Naive thymus-derived CD4-positive, alpha-beta T cell (primary cell): ENCODE measurements around the gene MED4. TPM values are rescaled to one million over a fixed set of nuclear protein-coding genes. Genes with fewer than 3 reads are reported as not detected.
"Not testable (repeated sequence)": the region's sequence is repeated elsewhere in the genome, so short reads cannot be mapped to it uniquely, and the experiment has no call there.

Source experiments
- ATAC-seq: fragments of 150-1000 bp; cut with Tn5 transposase; 2 replicates; pipeline ENCODE4 v1.10.0; 2021; ENCODE audit warnings: mild to moderate bottlenecking, moderate library complexity
- CTCF ChIA-PET: fragments of 350-600 bp; sonication (Branson Sonifier 250); formaldehyde crosslinking; loops from one replicate; lab custom pipeline; 2021; ENCODE audit warnings: antibody characterized with exemption; lab: Charles Lee
- POLR2A ChIA-PET: fragments of 350-600 bp; sonication (Branson Sonifier 250); formaldehyde crosslinking; loops from one replicate; lab custom pipeline; 2021; ENCODE audit warnings: antibody characterized with exemption, inconsistent platforms; lab: Charles Lee
- DNase-seq, 9 donors: peaks; one replicate each; pipeline versions ENCODE4 v3.0.0 to v3.0.0-alpha.2; 2020 to 2022; ENCODE audit warnings: mixed read lengths in 1 of 9
- H3K27ac ChIP-seq: one replicate; pipeline ENCODE4 v1.7.0; 2013; ENCODE audit warnings: mild to moderate bottlenecking, low read depth, low read length, moderate library complexity
- H3K27me3 ChIP-seq, 2 donors: one replicate each; pipeline ENCODE4 v1.7.0; 2013; ENCODE audit warnings: low read length in 2 of 2, mild to moderate bottlenecking in 2 of 2, moderate library complexity in 2 of 2; ENCODE audit not compliant: control insufficient read depth in 2 of 2, insufficient read depth in 2 of 2
- H3K36me3 ChIP-seq, 3 experiments: 1 replicate in 2 of 3; 2 replicates in 1 of 3; pipeline ENCODE4 v1.7.0; 2013; ENCODE audit warnings: low read length in 3 of 3, mild to moderate bottlenecking in 3 of 3, moderate library complexity in 1 of 3; ENCODE audit not compliant: insufficient read depth in 3 of 3, control insufficient read depth in 2 of 3
- H3K4me1 ChIP-seq, 2 donors: one replicate each; pipeline ENCODE4 v1.7.0; 2013; ENCODE audit warnings: low read length in 2 of 2, mild to moderate bottlenecking in 2 of 2, moderate library complexity in 1 of 2; ENCODE audit not compliant: control insufficient read depth in 2 of 2, insufficient read depth in 2 of 2
- H3K4me3 ChIP-seq: 2 replicates; pipeline ENCODE4 v1.7.0; 2013; ENCODE audit warnings: mild to moderate bottlenecking, low read length
- H3K9me3 ChIP-seq, 3 experiments: 1 replicate in 2 of 3; 2 replicates in 1 of 3; pipeline ENCODE4 v1.7.0; 2013; ENCODE audit warnings: low read length in 3 of 3; ENCODE audit not compliant: control insufficient read depth in 2 of 3
- H3K27ac Mint-ChIP-seq, 9 donors: one replicate each; pipeline ENCODE4 v1.8.0; 2020 to 2022; ENCODE audit warnings: mixed read lengths in 9 of 9, mild to moderate bottlenecking in 8 of 9, moderate library complexity in 5 of 9, inconsistent platforms in 2 of 9
- H3K27me3 Mint-ChIP-seq, 5 donors: one replicate each; pipeline ENCODE4 v1.8.0; 2021 to 2022; ENCODE audit warnings: mixed read lengths in 5 of 5, mild to moderate bottlenecking in 1 of 5
- H3K36me3 Mint-ChIP-seq, 5 donors: one replicate each; pipeline ENCODE4 v1.8.0; 2020 to 2022; ENCODE audit warnings: mixed read lengths in 5 of 5, mild to moderate bottlenecking in 3 of 5, inconsistent platforms in 1 of 5
- H3K4me1 Mint-ChIP-seq, 7 donors: one replicate each; pipeline ENCODE4 v1.8.0; 2020 to 2022; ENCODE audit warnings: mixed read lengths in 7 of 7, mild to moderate bottlenecking in 3 of 7, inconsistent platforms in 1 of 7
- H3K4me3 Mint-ChIP-seq, 10 donors: one replicate each; pipeline ENCODE4 v1.8.0; 2020 to 2022; ENCODE audit warnings: mild to moderate bottlenecking in 10 of 10, mixed read lengths in 10 of 10, moderate library complexity in 6 of 10, inconsistent platforms in 2 of 10
- H3K9me3 Mint-ChIP-seq, 11 donors: one replicate each; pipeline ENCODE4 v1.8.0; 2020 to 2022; ENCODE audit warnings: mixed read lengths in 11 of 11, mild to moderate bottlenecking in 4 of 11, inconsistent platforms in 1 of 11, moderate library complexity in 1 of 11
- intact Hi-C, 2 donors: fragments of 100-400 bp; cut with micrococcal nuclease; formaldehyde crosslinking; loops; one replicate each; pipeline ENCODE4 v1.15.1; 2023
- polyA plus RNA-seq, 2 donors: library from polyadenylated mRNA; unstranded; fragments of 300-500 nt; fragmentation: Illumina TruSeq; gene quantifications; one replicate each; pipeline ENCODE4 v1.2.3, GENCODE V29; 2021
- total RNA-seq, 6 experiments: library from RNA in 5 of 6; stranded (reverse) in 5 of 6; gene quantifications; 1 replicate in 5 of 6; 2 replicates in 1 of 6; pipeline ENCODE4 v1.2.3 and lab custom pipeline; 2021 to 2026

Gene MED4
- total and polyA plus RNA-seq, 7 experiments from 2014 or later: 43.4 to 90.0 (median 52.2) TPM

- Histone ChIP-seq H3K27me3 (no peaks in the 10 kb centered on the region), H3K36me3 (peaks cover 6 to 68% (median 26%) of the 10 kb centered on the region in 3 experiments), H3K9me3 (peaks cover 0 to 6% (median 0%) of the 10 kb centered on the region in 3 experiments), H3K27ac (no peak overlapping the region), H3K4me3 (no peak overlapping the region), H3K4me1 (no peaks in the 10 kb centered on the region)
- Mint-ChIP-seq H3K36me3 (peaks cover 15 to 92% (median 77%) of the 10 kb centered on the region in 5 donors), H3K27me3 (no peaks in the 10 kb centered on the region), H3K4me3 (no peak overlapping the region), H3K9me3 (peaks cover 0 to 61% (median 24%) of the 10 kb centered on the region in 11 donors), H3K4me1 (peaks cover 0 to 14% (median 0%) of the 10 kb centered on the region in 7 donors), H3K27ac (no peak overlapping the region)
- intact Hi-C loops: no loop called here
- DNase-seq (no peak), ATAC-seq (no peak)
- ChIA-PET CTCF (no interaction called here), POLR2A (interaction anchor here (1.2 kb wide), 1 partner anchor 32 kb away, joined by 4 read pairs; the partner anchor contains the start of gene NUDT15)
Measured at GRCh38 chr13:48069573-48069972, 25.3 kb downstream of the MED4 start.

GRCh38 chr13:48068952-48069351 lies 26.0 kb downstream of the MED4 start:
- Mint-ChIP-seq H3K36me3 (peaks cover 15 to 87% (median 71%) of the 10 kb centered on the region in 5 donors), H3K9me3 (peaks cover 0 to 61% (median 24%) of the 10 kb centered on the region in 11 donors), H3K27me3 (no peaks in the 10 kb centered on the region), H3K4me1 (peaks cover 0 to 14% (median 0%) of the 10 kb centered on the region in 7 donors), H3K4me3 (no peak overlapping the region), H3K27ac (no peak overlapping the region)
- DNase-seq (no peak), ATAC-seq (no peak)
- H3K4me3 ChIP-seq: no peak overlapping the region
- CTCF ChIA-PET: no interaction called here
- H3K36me3 ChIP-seq: peaks cover 2 to 62% (median 26%) of the 10 kb centered on the region in 3 experiments
- no peak overlapping the region for H3K27ac ChIP-seq
- H3K27me3 ChIP-seq: no peaks in the 10 kb centered on the region
- H3K4me1 ChIP-seq: no peaks in the 10 kb centered on the region
- intact Hi-C loops: no loop called here
- peaks cover 0 to 6% (median 0%) of the 10 kb centered on the region in 3 experiments for H3K9me3 ChIP-seq
- POLR2A ChIA-PET: interaction anchor here (1.2 kb wide), 1 partner anchor 31 kb away, joined by 4 read pairs; the partner anchor contains the start of gene NUDT15

- intact Hi-C loops: no loop called here
- ChIA-PET POLR2A (no interaction called here), CTCF (no interaction called here)
- Mint-ChIP-seq H3K36me3 (peaks cover 15 to 78% (median 62%) of the 10 kb centered on the region in 5 donors), H3K4me1 (peaks cover 0 to 14% (median 0%) of the 10 kb centered on the region in 7 donors), H3K27ac (no peak overlapping the region), H3K4me3 (no peak overlapping the region), H3K9me3 (peaks cover 0 to 60% (median 22%) of the 10 kb centered on the region in 11 donors), H3K27me3 (no peaks in the 10 kb centered on the region)
- ATAC-seq (no peak), DNase-seq (no peak)
- Histone ChIP-seq H3K9me3 (peaks cover 0 to 6% (median 0%) of the 10 kb centered on the region in 3 experiments), H3K27me3 (no peaks in the 10 kb centered on the region), H3K36me3 (peaks cover 0 to 52% (median 20%) of the 10 kb centered on the region in 3 experiments), H3K4me1 (no peaks in the 10 kb centered on the region), H3K4me3 (no peak overlapping the region), H3K27ac (no peak overlapping the region)
Measured at GRCh38 chr13:48068036-48068435, 26.9 kb downstream of the MED4 start.

GRCh38 chr13:48066310-48066989 lies 28.5 kb downstream of the MED4 start:
- Histone ChIP-seq H3K9me3 (peaks cover 0 to 6% (median 0%) of the 10 kb centered on the region in 3 experiments), H3K36me3 (peaks cover 0 to 37% (median 8%) of the 10 kb centered on the region in 3 experiments), H3K27me3 (no peaks in the 10 kb centered on the region), H3K4me3 (no peak overlapping the region), H3K27ac (no peak overlapping the region), H3K4me1 (no peaks in the 10 kb centered on the region)
- Mint-ChIP-seq H3K4me1 (peaks cover 0 to 14% (median 2%) of the 10 kb centered on the region in 7 donors), H3K27ac (peak overlapping the region in 4 of 9 donors; percentile 5 to 78 (median 42)), H3K4me3 (no peak overlapping the region), H3K27me3 (no peaks in the 10 kb centered on the region), H3K9me3 (peaks cover 0 to 45% (median 18%) of the 10 kb centered on the region in 11 donors), H3K36me3 (peaks cover 15 to 62% (median 46%) of the 10 kb centered on the region in 5 donors)
- ChIA-PET POLR2A (no interaction called here), CTCF (no interaction called here)
- ATAC-seq (no peak), DNase-seq (peak in 2 of 9 donors; percentile 5 to 28)
- intact Hi-C loops: no loop called here

- H3K27ac ChIP-seq, intact Hi-C loops, H3K4me1 ChIP-seq, H3K9me3 Mint-ChIP-seq, H3K27me3 Mint-ChIP-seq, CTCF ChIA-PET, H3K4me3 Mint-ChIP-seq, H3K36me3 ChIP-seq, H3K9me3 ChIP-seq, ATAC-seq, DNase-seq, H3K4me3 ChIP-seq, H3K27me3 ChIP-seq: not testable (repeated sequence)
- H3K4me1 Mint-ChIP-seq: peaks cover 0 to 15% (median 0%) of the 10 kb centered on the region in 7 donors
- H3K27ac Mint-ChIP-seq: peak overlapping the region in 6 of 9 donors; percentile 2 to 84 (median 9)
- H3K36me3 Mint-ChIP-seq: peaks cover 0 to 13% (median 7%) of the 10 kb centered on the region in 5 donors
- POLR2A ChIA-PET: interaction anchor here (1.0 kb wide), 1 partner anchor 225 kb away, joined by 3 read pairs; no protein-coding TSS in a partner anchor
Measured at GRCh38 chr13:48059951-48060350, 35.0 kb downstream of the MED4 start.

- H3K36me3 ChIP-seq, H3K9me3 Mint-ChIP-seq, H3K27ac ChIP-seq, H3K9me3 ChIP-seq, H3K27me3 ChIP-seq, H3K4me3 ChIP-seq, ATAC-seq, H3K4me3 Mint-ChIP-seq, H3K4me1 ChIP-seq, H3K27me3 Mint-ChIP-seq, intact Hi-C loops, DNase-seq, POLR2A ChIA-PET, CTCF ChIA-PET: not testable (repeated sequence)
- peak overlapping the region in 2 of 9 donors; percentile 46 to 77 for H3K27ac Mint-ChIP-seq
- H3K36me3 Mint-ChIP-seq: peaks cover 0 to 13% (median 11%) of the 10 kb centered on the region in 5 donors
- peaks cover 0 to 15% (median 0%) of the 10 kb centered on the region in 7 donors for H3K4me1 Mint-ChIP-seq
Measured at GRCh38 chr13:48058536-48058935, 36.4 kb downstream of the MED4 start.
